Motor neuron (in vitro differentiated cells): ENCODE measurements around the gene CHRNA4. TPM values are rescaled to one million over a fixed set of nuclear protein-coding genes. Genes with fewer than 3 reads are reported as not detected.
"Not testable (repeated sequence)": the region's sequence is repeated elsewhere in the genome, so short reads cannot be mapped to it uniquely, and the experiment has no call there.

Experiments used
- ATAC-seq, 8 experiments: fragments of 200-7000 bp; cut with Tn5 transposase; replicated peaks in 6 of 8; 2 replicates each; pipeline ENCODE4 v1.8.0; 2021; ENCODE audit warnings: mild to moderate bottlenecking in 8 of 8, moderate library complexity in 8 of 8
- H3K27ac ChIP-seq, 2 donors: fragments of 250-450 bp; sonication (Bioruptor Pico); 2 replicates each; pipeline ENCODE4 v1.9.0; 2021; ENCODE audit warnings: antibody characterized with exemption in 2 of 2, mild to moderate bottlenecking in 2 of 2, moderate library complexity in 1 of 2
- H3K4me1 ChIP-seq, 2 donors: fragments of 250-450 bp; sonication (Bioruptor Pico); replicated peaks in 1 of 2; 2 replicates each; pipeline ENCODE4 v1.6.1; 2021; ENCODE audit warnings: antibody characterized with exemption in 2 of 2, mild to moderate bottlenecking in 2 of 2, moderate library complexity in 1 of 2
- H3K4me3 ChIP-seq, 5 donors: fragments of 250-450 bp; sonication (Bioruptor Pico); 2 replicates each; pipeline ENCODE4 v1.9.0; 2021; ENCODE audit warnings: antibody characterized with exemption in 5 of 5, mild to moderate bottlenecking in 5 of 5, moderate library complexity in 4 of 5
- WGBS, 10 experiments: fragments of 450-650 bp; shearing (Covaris generic); methylation state at CpG; one replicate each; pipeline ENCODE4 v1.0.0; 2022; 5-methylcytosine and 5-hydroxymethylcytosine counted together
- in situ Hi-C, 9 experiments: fragments of 400-800 bp; cut with MboI; loops; one replicate each; pipeline ENCODE4 v1.15.0; 2021; ENCODE audit warnings: low sequenced_read_pairs in 9 of 9, low pct_unique_long_range_greater_than_20kb in 2 of 9; ENCODE audit not compliant: unreplicated experiment in 9 of 9
- total RNA-seq, 8 experiments: library from RNA; unstranded; fragments of 300-600 nt; gene quantifications; 2 replicates each; pipeline versions ENCODE4 v1.2.3 to v1.2.4, GENCODE V29; 2022

The CHRNA4 gene
- total RNA-seq, 8 experiments from 2014 or later, result 0.54 to 29.1 (median 12.5) TPM

GRCh38 chr20:63346131-63347080 is 14.7 kb downstream of the CHRNA4 start:
- Histone ChIP-seq H3K4me3 (no peak overlapping the region), H3K4me1 (peaks cover 34 to 38% of the 10 kb centered on the region in 2 donors), H3K27ac (no peak overlapping the region)
- WGBS, 10 experiments, result 0 to 88% (median 54%) methylated on average over 1 to 11 of the region's 50 CpGs; no CpG with 5 or more reads in 6 of the 10 experiments
- in situ Hi-C loops, result no loop called here
- no peak for ATAC-seq

- WGBS, 10 experiments, result 13 to 92% (median 58%) methylated on average over 2 to 8 of the region's 27 CpGs; no CpG with 5 or more reads in 4 of the 10 experiments
- in situ Hi-C loops, result no loop called here
- Histone ChIP-seq H3K4me1 (peaks cover 34 to 38% of the 10 kb centered on the region in 2 donors), H3K27ac (peak overlapping the region in 1 of 2 donors; percentile 59), H3K4me3 (no peak overlapping the region)
- ATAC-seq, result peak in 1 of 8 experiments; percentile 4
These were observed 15.6 kb downstream of the CHRNA4 start for GRCh38 chr20:63345328-63346100.

DNA sequence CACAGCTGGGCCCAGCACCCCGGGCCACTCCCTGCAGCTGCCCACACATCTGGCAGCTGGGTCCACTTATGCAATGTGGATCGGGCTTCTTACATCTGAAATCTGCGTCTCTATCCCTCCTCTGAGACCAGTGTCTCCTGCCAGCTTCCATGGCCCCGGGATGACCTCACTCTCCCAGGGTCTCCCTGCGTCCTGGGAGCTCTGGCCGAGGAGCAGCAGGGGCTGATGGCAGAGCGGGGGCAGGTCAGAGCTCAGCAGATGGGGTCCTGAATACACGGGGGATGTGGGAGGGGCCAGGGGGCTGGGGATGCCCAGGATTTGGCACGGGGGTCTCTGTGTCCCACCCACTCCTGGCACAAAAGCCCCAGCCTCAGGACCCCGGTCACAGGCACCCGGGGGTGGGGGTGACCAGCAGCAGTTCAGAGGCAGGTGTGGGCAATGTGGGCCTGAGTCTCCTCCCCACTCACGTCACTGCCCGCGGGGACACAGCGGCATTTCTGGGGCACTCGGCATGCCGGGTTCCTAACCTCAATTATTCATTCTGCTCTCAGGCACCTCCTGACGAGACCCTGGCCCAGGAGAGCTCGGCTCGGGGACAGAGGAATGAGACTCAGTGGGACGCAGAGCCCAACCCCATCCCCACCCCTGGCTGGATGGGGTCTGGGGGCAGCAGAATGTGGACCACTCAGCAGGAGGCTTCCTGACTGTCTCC is 16.4 kb downstream of the CHRNA4 start:
- ATAC-seq, result peak in 6 of 8 experiments; percentile 61 to 81 (median 75)
- WGBS, 10 experiments, result 16 to 94% (median 82%) methylated on average over 5 to 6 of the region's 21 CpGs; no CpG with 5 or more reads in 7 of the 10 experiments
- Histone ChIP-seq H3K27ac (peak overlapping the region; percentile 56 to 59), H3K4me3 (no peak overlapping the region), H3K4me1 (peaks cover 34 to 38% of the 10 kb centered on the region in 2 donors)
- in situ Hi-C loops, result no loop called here

DNA sequence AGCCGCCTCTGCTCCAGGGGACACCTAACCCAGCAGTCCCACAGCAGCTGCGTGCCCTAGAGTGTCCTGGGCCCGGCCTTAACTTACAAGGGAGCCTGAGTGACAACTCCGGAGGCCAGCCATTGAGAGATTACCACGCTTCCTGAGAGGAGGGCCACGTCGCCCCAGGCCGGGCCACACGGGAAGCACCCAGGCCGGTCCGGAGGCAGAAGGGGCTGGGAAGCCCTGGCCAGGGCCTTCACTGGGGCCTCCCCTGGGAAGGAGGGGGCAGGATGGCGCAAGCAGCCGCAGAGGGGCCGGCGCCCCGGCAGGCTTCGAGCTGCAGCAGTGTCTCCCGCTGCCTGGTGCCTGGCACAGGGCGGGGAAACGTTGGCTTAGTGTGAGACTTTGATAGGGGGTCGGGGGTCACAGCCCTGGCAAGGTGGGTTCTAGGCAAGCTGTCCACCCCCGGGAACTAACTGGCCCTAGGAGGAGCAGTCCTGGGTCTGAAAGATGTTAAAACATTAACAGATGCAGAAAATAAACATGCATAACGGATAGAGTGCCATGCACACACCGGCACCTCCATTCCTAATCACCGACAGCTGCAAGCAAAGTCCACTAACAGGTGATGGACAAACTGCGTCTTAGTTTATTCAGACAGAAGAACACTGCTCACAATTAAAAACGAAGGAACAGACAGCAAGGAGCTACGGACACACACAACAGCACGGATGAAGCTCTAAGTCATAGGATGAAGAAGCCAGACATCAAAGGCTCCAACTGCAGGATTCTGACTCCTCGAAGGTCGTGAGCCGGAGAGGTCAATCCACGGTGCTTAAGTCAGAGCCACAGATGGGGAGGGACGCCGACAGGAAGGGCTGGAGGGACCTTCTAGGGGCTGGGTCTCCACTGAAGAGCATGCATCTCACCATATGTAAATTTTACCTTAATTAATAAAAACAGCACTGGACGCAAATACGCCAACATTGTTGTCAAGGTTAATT is 17.4 kb downstream of the CHRNA4 start:
- peaks cover 34 to 38% of the 10 kb centered on the region in 2 donors for H3K4me1 ChIP-seq
- WGBS, 10 experiments, result 29 to 100% (median 60%) methylated on average over 2 to 17 of the region's 37 CpGs; no CpG with 5 or more reads in 3 of the 10 experiments
- H3K27ac ChIP-seq, result peak overlapping the region; percentile 56 to 59
- in situ Hi-C loops, result no loop called here
- peak in 5 of 8 experiments; percentile 24 to 36 (median 32) for ATAC-seq
- no peak overlapping the region for H3K4me3 ChIP-seq

- in situ Hi-C loops, result no loop called here
- H3K4me3 ChIP-seq, result no peak overlapping the region
- peaks cover 33% of the 10 kb centered on the region in 2 donors for H3K4me1 ChIP-seq
- peak in 4 of 8 experiments; percentile 5 to 18 (median 12) for ATAC-seq
- peak overlapping the region in 1 of 2 donors; percentile 54 for H3K27ac ChIP-seq
- WGBS, 10 experiments, result 62 to 100% (median 85%) methylated on average over 2 to 27 of the region's 59 CpGs
These were observed 18.3 kb downstream of the CHRNA4 start for GRCh38 chr20:63342561-63343459.

- in situ Hi-C loops, H3K27ac ChIP-seq, H3K4me3 ChIP-seq, ATAC-seq: not testable (repeated sequence)
- H3K4me1 ChIP-seq, result peaks cover 21 to 28% of the 10 kb centered on the region in 2 donors
- WGBS, 10 experiments, result 8 to 100% (median 60%) methylated on average over 1 to 6 of the region's 10 CpGs
These were observed 20.9 kb downstream of the CHRNA4 start for GRCh38 chr20:63340158-63340688.

GRCh38 chr20:63339154-63340094 is 21.7 kb downstream of the CHRNA4 start:
- H3K4me1 ChIP-seq, result peaks cover 13 to 20% of the 10 kb centered on the region in 2 donors
- H3K27ac ChIP-seq, ATAC-seq, in situ Hi-C loops, H3K4me3 ChIP-seq: not testable (repeated sequence)
- 23 to 87% (median 73%) methylated on average over 1 to 13 of the region's 14 CpGs for WGBS, 10 experiments

- in situ Hi-C loops, result no loop called here
These were observed 23.2 kb downstream of the CHRNA4 start for GRCh38 chr20:63337786-63338420.

GRCh38 chr20:63336232-63336752 is 24.9 kb downstream of the CHRNA4 start:
- no peak overlapping the region for H3K27ac ChIP-seq

More at GRCh38 chr20:63337786-63338420, 23.2 kb downstream of the CHRNA4 start:
- no peak for ATAC-seq
- peaks cover 0 to 5% of the 10 kb centered on the region in 2 donors for H3K4me1 ChIP-seq
- H3K4me3 ChIP-seq, result no peak overlapping the region
- H3K27ac ChIP-seq, result no peak overlapping the region
- WGBS, 10 experiments, result 32 to 97% (median 81%) methylated on average over 2 to 8 of the region's 12 CpGs; no CpG with 5 or more reads in 1 of the 10 experiments

More at GRCh38 chr20:63336232-63336752, 24.9 kb downstream of the CHRNA4 start:
- in situ Hi-C loops, result no loop called here
- Histone ChIP-seq H3K4me3 (no peak overlapping the region), H3K4me1 (no peaks in the 10 kb centered on the region)
- ATAC-seq, result no peak
- 82 to 100% (median 88%) methylated on average over 1 to 20 of the region's 29 CpGs; no CpG with 5 or more reads in 2 of the 10 experiments for WGBS, 10 experiments
